Tongue (tissue), 2 donors: ENCODE measurements around the gene MAML3. TPM values are rescaled to one million over a fixed set of nuclear protein-coding genes. Genes with fewer than 3 reads are reported as not detected.

ENCODE experiments used
- DNase-seq: peaks from one replicate; pipeline ENCODE4 v3.0.0-alpha.2; 2015
- total RNA-seq: library from RNA; depleted of rRNA; stranded (reverse); fragments of >200 nt; gene quantifications from one replicate; pipeline ENCODE4 v1.2.3, GENCODE V29; 2014

The MAML3 gene
- total RNA-seq, 1 donor from 2014 or later, result 7.0 TPM

- peak; percentile 47 for DNase-seq
These were observed 82.2 kb downstream of the MAML3 start for GRCh38 chr4:140071806-140072205.

GRCh38 chr4:140070973-140071372, 83.0 kb downstream of the MAML3 start:
- peak; percentile 32 for DNase-seq

- DNase-seq, result no peak
These were observed 83.6 kb downstream of the MAML3 start for GRCh38 chr4:140070366-140070765.

- DNase-seq, result no peak
These were observed 84.9 kb downstream of the MAML3 start for GRCh38 chr4:140069066-140069465.

GRCh38 chr4:140068271-140068670, 85.7 kb downstream of the MAML3 start:
- no peak for DNase-seq

GRCh38 chr4:140066031-140066930, 87.7 kb downstream of the MAML3 start:
- no peak for DNase-seq

GRCh38 chr4:140065393-140065792, 88.6 kb downstream of the MAML3 start:
- no peak for DNase-seq

GRCh38 chr4:140061659-140062289, 92.2 kb downstream of the MAML3 start:
- DNase-seq, result no peak

GRCh38 chr4:140061194-140061593, 92.8 kb downstream of the MAML3 start:
- DNase-seq, result no peak

- peak; percentile 40 for DNase-seq
These were observed 94.8 kb downstream of the MAML3 start for GRCh38 chr4:140059159-140059558.

GRCh38 chr4:140057701-140058100, 96.3 kb downstream of the MAML3 start:
- no peak for DNase-seq

- no peak for DNase-seq
These were observed 98.0 kb downstream of the MAML3 start for GRCh38 chr4:140056015-140056414.

GRCh38 chr4:140054861-140055260, 99.1 kb downstream of the MAML3 start:
- no peak for DNase-seq

- DNase-seq, result no peak
These were observed 100.8 kb downstream of the MAML3 start for GRCh38 chr4:140053185-140053584.

- peak; percentile 38 for DNase-seq
These were observed 101.9 kb downstream of the MAML3 start for GRCh38 chr4:140052050-140052449.

GRCh38 chr4:140049849-140050637, 103.9 kb downstream of the MAML3 start:
- peak; percentile 26 for DNase-seq

- DNase-seq, result peak; percentile 82
These were observed 104.7 kb downstream of the MAML3 start for GRCh38 chr4:140049024-140049848.

- no peak for DNase-seq
These were observed 105.5 kb downstream of the MAML3 start for GRCh38 chr4:140048419-140048995.

- no peak for DNase-seq
These were observed 106.2 kb downstream of the MAML3 start for GRCh38 chr4:140047786-140048185.

GRCh38 chr4:140047017-140047640, 106.9 kb downstream of the MAML3 start:
- peak; percentile 30 for DNase-seq

GRCh38 chr4:140046543-140046942, 107.4 kb downstream of the MAML3 start:
- no peak for DNase-seq
